Gastroesophageal sphincter (tissue), 4 donors: ENCODE results near the gene NHS. TPM values are rescaled to one million over a fixed set of nuclear protein-coding genes. Genes with fewer than 3 reads are reported as not detected.

Experiments used
- ATAC-seq: fragments of 150-250 bp; one replicate; pipeline ENCODE4 v1.9.1; 2016; ENCODE audit warnings: mild to moderate bottlenecking, moderate library complexity
- H3K27ac ChIP-seq, 4 donors: fragments of 200-600 bp; sonication (generic) in 3 of 4; 1 replicate in 3 of 4; 2 replicates in 1 of 4; pipeline ENCODE4 v1.5.1; 2016 to 2019
- H3K27me3 ChIP-seq: fragments of 200-600 bp; sonication (generic); one replicate; pipeline ENCODE4 v1.5.1; 2019
- H3K36me3 ChIP-seq, 2 donors: fragments of 200-600 bp; sonication (generic); one replicate each; pipeline ENCODE4 v1.5.1; 2019; ENCODE audit warnings: control low read depth in 1 of 2
- H3K4me1 ChIP-seq, 3 donors: fragments of 200-600 bp; sonication (generic); 1 replicate in 2 of 3; 2 replicates in 1 of 3; pipeline ENCODE4 v1.5.1; 2016 to 2019; ENCODE audit warnings: control low read depth in 2 of 3
- H3K4me3 ChIP-seq, 2 donors: fragments of 200-600 bp; sonication (generic); one replicate each; pipeline ENCODE4 v1.5.1; 2019; ENCODE audit warnings: mild to moderate bottlenecking in 1 of 2, moderate library complexity in 1 of 2
- H3K9me3 ChIP-seq, 3 donors: fragments of 200-600 bp; sonication (generic); one replicate each; pipeline ENCODE4 v1.5.1; 2017 to 2019; ENCODE audit warnings: control low read depth in 2 of 3
- CTCF ChIP-seq, 4 experiments: fragments of 200-600 bp in 2 of 4; fragments of 450-650 bp in 2 of 4; sonication (generic) in 1 of 4; IDR thresholded peaks; one replicate each; pipeline ENCODE4 v1.5.1; 2017 to 2019; ENCODE audit warnings: antibody characterized with exemption in 4 of 4, mild to moderate bottlenecking in 2 of 4, moderate library complexity in 2 of 4
- EP300 ChIP-seq: sonication (generic); formaldehyde crosslinking; IDR thresholded peaks from one replicate; pipeline ENCODE4 v1.6.1; 2017; ENCODE audit warnings: antibody characterized with exemption, mild to moderate bottlenecking
- POLR2A ChIP-seq, 2 donors: fragments of 450-650 bp; IDR thresholded peaks; one replicate each; pipeline ENCODE4 v1.6.1; 2017; ENCODE audit warnings: antibody characterized with exemption in 2 of 2, mild to moderate bottlenecking in 2 of 2, moderate library complexity in 1 of 2
- POLR2AphosphoS5 ChIP-seq: sonication (generic); formaldehyde crosslinking; IDR thresholded peaks from one replicate; pipeline ENCODE4 v1.6.1; 2017; ENCODE audit warnings: antibody characterized with exemption
- WGBS, 2 donors: methylation state at CpG; one replicate each; pipeline ENCODE4 v1.1.5; 2018; ENCODE audit warnings: low coverage in 1 of 2; 5-methylcytosine and 5-hydroxymethylcytosine counted together
- total RNA-seq, 4 donors: library from RNA; depleted of rRNA; stranded (reverse); fragments of >200 nt; gene quantifications; one replicate each; pipeline ENCODE4 v1.1.0, GENCODE V29; 2016

NHS gene
- total RNA-seq, 4 donors from 2014 or later: 4.7 to 12.3 (median 6.6) TPM

GRCh38 chrX:17520016-17520615 is 145.1 kb downstream of the NHS start:
- no peaks in the 10 kb centered on the region for H3K27me3 ChIP-seq
- no peaks in the 10 kb centered on the region for H3K36me3 ChIP-seq
- H3K27ac ChIP-seq: peak overlapping the region in 3 of 4 donors; percentile 18 to 64 (median 47)
- 17 to 38% methylated on average over 1 to 2 of the region's 2 CpGs for WGBS, 2 donors
- TF ChIP-seq POLR2A (IDR thresholded peaks at IDR 0.05) (no peak), EP300 (no peak), POLR2AphosphoS5 (no peak), CTCF (IDR thresholded peaks at IDR 0.05) (no peak)
- no peak overlapping the region for H3K4me3 ChIP-seq
- H3K9me3 ChIP-seq: no peaks in the 10 kb centered on the region
- no peak for ATAC-seq
- peaks cover 0 to 20% (median 0%) of the 10 kb centered on the region in 3 donors for H3K4me1 ChIP-seq

- Histone ChIP-seq H3K27ac (no peak overlapping the region), H3K4me3 (no peak overlapping the region), H3K4me1 (peaks cover 0 to 23% (median 0%) of the 10 kb centered on the region in 3 donors), H3K36me3 (no peaks in the 10 kb centered on the region), H3K9me3 (no peaks in the 10 kb centered on the region), H3K27me3 (no peaks in the 10 kb centered on the region)
- TF ChIP-seq EP300: no peak
- no peak for TF ChIP-seq POLR2A (IDR thresholded peaks at IDR 0.05)
- no peak for TF ChIP-seq POLR2AphosphoS5
- TF ChIP-seq CTCF (IDR thresholded peaks at IDR 0.05): no peak
- no peak for ATAC-seq
- WGBS, 2 donors: 50 to 52% methylated on average over 2 of the region's 16 CpGs
Measured at GRCh38 chrX:17521871-17522693, 147.1 kb downstream of the NHS start.

- ATAC-seq: no peak
- peaks cover 0 to 31% (median 0%) of the 10 kb centered on the region in 3 donors for H3K4me1 ChIP-seq
- no peaks in the 10 kb centered on the region for H3K9me3 ChIP-seq
- TF ChIP-seq CTCF (IDR thresholded peaks at IDR 0.05) (no peak), POLR2A (IDR thresholded peaks at IDR 0.05) (no peak), EP300 (no peak), POLR2AphosphoS5 (no peak)
- no peak overlapping the region for H3K27ac ChIP-seq
- no peak overlapping the region for H3K4me3 ChIP-seq
- 25 to 33% methylated on average over 1 of the region's 1 CpG for WGBS, 2 donors
- H3K36me3 ChIP-seq: no peaks in the 10 kb centered on the region
- no peaks in the 10 kb centered on the region for H3K27me3 ChIP-seq
Measured at GRCh38 chrX:17525266-17525665, 150.3 kb downstream of the NHS start.

GRCh38 chrX:17525762-17526555 is 151.0 kb downstream of the NHS start:
- WGBS, 2 donors: 78 to 83% methylated on average over 1 to 2 of the region's 8 CpGs
- Histone ChIP-seq H3K4me3 (no peak overlapping the region), H3K27me3 (no peaks in the 10 kb centered on the region), H3K4me1 (peaks cover 0 to 25% (median 0%) of the 10 kb centered on the region in 3 donors), H3K36me3 (no peaks in the 10 kb centered on the region), H3K9me3 (no peaks in the 10 kb centered on the region), H3K27ac (no peak overlapping the region)
- ATAC-seq: no peak
- TF ChIP-seq POLR2AphosphoS5 (no peak), EP300 (no peak), CTCF (IDR thresholded peaks at IDR 0.05) (no peak), POLR2A (IDR thresholded peaks at IDR 0.05) (no peak)
